Left ventricle myocardium inferior (tissue), 1 donor: ENCODE measurements around the gene TOP2A. TPM values are rescaled to one million over a fixed set of nuclear protein-coding genes. Genes with fewer than 3 reads are reported as not detected.
"Not testable (repeated sequence)": the region's sequence is repeated elsewhere in the genome, so short reads cannot be mapped to it uniquely, and the experiment has no call there.

ENCODE experiments used
- DNase-seq: peaks from one replicate; pipeline ENCODE4 v3.0.0-alpha.2; 2020
- H3K27ac ChIP-seq: fragments of 200-600 bp; replicated peaks from 2 replicates; pipeline ENCODE4 v1.8.0; 2021
- H3K27me3 ChIP-seq: fragments of 200-600 bp; 2 replicates; pipeline ENCODE4 v1.8.0; 2021; ENCODE audit warnings: low read depth
- H3K36me3 ChIP-seq: fragments of 200-600 bp; 2 replicates; pipeline ENCODE4 v1.8.0; 2021
- H3K4me1 ChIP-seq: fragments of 200-600 bp; 2 replicates; pipeline ENCODE4 v1.8.0; 2021
- H3K4me3 ChIP-seq: fragments of 200-600 bp; 2 replicates; pipeline ENCODE4 v1.8.0; 2021; ENCODE audit warnings: mild to moderate bottlenecking, moderate library complexity
- H3K9me3 ChIP-seq: fragments of 200-600 bp; replicated peaks from 2 replicates; pipeline ENCODE4 v1.8.0; 2021
- CTCF ChIP-seq: fragments of 200-600 bp; IDR thresholded peaks from 2 replicates; pipeline ENCODE4 v1.8.0; 2021; ENCODE audit warnings: antibody characterized with exemption, mild to moderate bottlenecking, borderline replicate concordance
- intact Hi-C: fragments of 100-400 bp; cut with micrococcal nuclease; formaldehyde crosslinking; loops from one replicate; pipeline ENCODE4 v1.11.0; 2022
- total RNA-seq: library from RNA; stranded (reverse); fragmentation: NEBNext Ultra II Directional; extraction: Animal tissue kit (Norgen Biotek cat#: 25700); gene quantifications from one replicate; pipeline ENCODE4 v1.2.1, GENCODE V29; 2021
- donor health status: DM: no; HTN: yes; CAD: no; lungs with severe emphysema.

The TOP2A gene
- total RNA-seq, 1 donor from 2014 or later = 2.1 TPM

DNA sequence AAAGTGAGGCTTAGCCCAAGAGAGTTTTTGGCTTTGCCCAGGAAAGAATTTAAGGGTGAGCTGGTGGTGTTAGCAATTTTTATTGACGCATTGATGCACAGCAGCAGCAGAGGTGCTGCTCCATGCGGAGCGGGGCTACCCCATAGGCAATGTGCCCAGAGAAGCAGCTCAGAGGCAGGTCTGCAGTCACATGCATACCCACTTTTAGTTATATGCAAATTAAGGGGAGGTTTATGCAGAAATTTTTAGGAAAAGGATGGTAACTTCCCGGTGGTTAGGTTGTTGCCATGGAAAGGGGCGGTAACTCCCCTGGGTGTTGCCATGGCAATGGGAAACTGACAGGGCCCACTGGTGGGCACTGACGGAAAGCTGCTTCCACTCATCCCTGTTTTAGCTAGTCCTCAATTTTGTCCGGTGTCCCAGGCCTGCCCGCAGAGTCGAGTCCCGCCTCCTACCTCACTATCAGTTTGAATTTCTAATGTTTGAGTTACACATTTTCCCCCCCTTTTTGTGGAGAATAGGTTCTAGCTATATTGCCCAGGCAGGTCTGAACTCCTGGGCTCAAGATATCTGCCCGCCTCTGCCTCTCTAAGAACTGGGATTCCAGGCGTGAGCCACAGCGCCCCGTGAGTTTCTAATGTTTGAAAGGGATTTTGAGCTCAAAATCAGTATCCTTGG, 42.7 kb downstream of the TOP2A start:
- no peaks in the 10 kb centered on the region for H3K36me3 ChIP-seq
- H3K4me3 ChIP-seq = no peak overlapping the region
- intact Hi-C loops = no loop called here
- no peak for TF ChIP-seq CTCF
- no peak for DNase-seq
- no peaks in the 10 kb centered on the region for H3K9me3 ChIP-seq
- peaks cover 13% of the 10 kb centered on the region for H3K27me3 ChIP-seq
- no peaks in the 10 kb centered on the region for H3K4me1 ChIP-seq
- no peak overlapping the region for H3K27ac ChIP-seq

- Histone ChIP-seq H3K4me3 (no peak overlapping the region), H3K36me3 (no peaks in the 10 kb centered on the region), H3K9me3 (no peaks in the 10 kb centered on the region), H3K27me3 (peaks cover 11% of the 10 kb centered on the region), H3K27ac (no peak overlapping the region), H3K4me1 (no peaks in the 10 kb centered on the region)
- no peak for DNase-seq
- intact Hi-C loops = no loop called here
- no peak for TF ChIP-seq CTCF
Observed at GRCh38 chr17:40373999-40374398, 43.7 kb downstream of the TOP2A start.

- no peak for DNase-seq
- Histone ChIP-seq H3K27ac (no peak overlapping the region), H3K4me3 (no peak overlapping the region), H3K9me3 (no peaks in the 10 kb centered on the region), H3K4me1 (no peaks in the 10 kb centered on the region), H3K36me3 (no peaks in the 10 kb centered on the region), H3K27me3 (peaks cover 11% of the 10 kb centered on the region)
- intact Hi-C loops = no loop called here
- no peak for TF ChIP-seq CTCF
Observed at GRCh38 chr17:40373324-40373723, 44.4 kb downstream of the TOP2A start.

DNA sequence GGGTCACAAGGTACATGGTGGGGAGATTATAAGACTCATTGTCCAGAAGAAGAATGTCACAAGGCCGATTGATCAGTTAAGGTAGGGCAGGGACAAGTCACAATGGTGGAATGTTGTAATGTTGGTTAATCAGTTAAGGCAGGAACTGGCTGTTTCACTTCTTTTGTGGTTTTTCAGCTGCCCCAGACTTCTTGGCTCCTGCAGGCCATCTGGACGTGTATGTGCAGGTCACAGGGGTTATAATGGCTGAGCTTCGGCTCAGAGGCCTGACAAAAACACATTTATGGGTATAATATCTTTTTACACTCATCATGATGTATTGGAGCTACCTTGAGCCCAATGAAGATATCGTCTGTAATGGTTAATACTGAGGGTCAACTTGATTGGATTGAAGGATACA, 45.1 kb downstream of the TOP2A start:
- H3K9me3 ChIP-seq, intact Hi-C loops, DNase-seq, H3K27ac ChIP-seq, H3K4me3 ChIP-seq, H3K36me3 ChIP-seq, H3K4me1 ChIP-seq: not testable (repeated sequence)
- H3K27me3 ChIP-seq = peaks cover 11% of the 10 kb centered on the region

- intact Hi-C loops = no loop called here
- no peaks in the 10 kb centered on the region for H3K9me3 ChIP-seq
- H3K4me1 ChIP-seq = no peaks in the 10 kb centered on the region
- H3K36me3 ChIP-seq = no peaks in the 10 kb centered on the region
- no peak for TF ChIP-seq CTCF
- H3K27ac ChIP-seq = no peak overlapping the region
- H3K4me3 ChIP-seq = no peak overlapping the region
- DNase-seq = no peak
- peaks cover 11% of the 10 kb centered on the region for H3K27me3 ChIP-seq
Observed at GRCh38 chr17:40372031-40372430, 45.7 kb downstream of the TOP2A start.

DNA sequence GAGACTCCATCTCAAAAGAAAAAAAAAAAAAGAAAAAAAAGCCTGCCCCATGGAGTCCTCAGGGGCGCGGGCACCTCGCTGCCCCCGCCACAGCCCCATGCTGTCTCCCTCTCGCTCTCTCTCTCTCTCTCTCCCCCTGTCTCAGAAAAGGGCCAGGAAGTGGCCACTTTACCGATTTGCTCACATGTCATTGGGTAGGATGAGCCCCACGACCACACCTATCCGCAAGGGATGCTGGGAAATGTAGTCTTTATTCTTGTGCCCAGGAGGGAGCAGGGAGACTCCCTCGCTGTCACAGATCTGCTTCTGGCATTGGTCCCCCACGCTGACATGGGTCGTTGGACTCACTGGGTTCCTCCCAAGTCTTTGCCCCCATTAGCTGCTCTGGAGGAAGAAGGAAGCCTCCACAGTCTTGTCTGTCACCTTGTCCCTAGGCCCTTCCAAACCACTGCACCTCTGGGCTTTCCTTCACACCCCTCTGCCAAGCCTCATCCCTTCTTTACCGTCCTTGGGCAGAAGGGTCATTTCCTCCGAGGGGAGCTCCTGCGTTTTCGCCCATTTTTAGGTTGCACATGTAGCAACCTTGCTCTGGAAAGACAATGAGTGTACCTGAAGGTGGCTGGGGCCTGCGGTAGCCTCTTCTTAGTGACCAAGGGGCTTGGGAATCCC, 46.3 kb downstream of the TOP2A start:
- DNase-seq = no peak
- no peak for TF ChIP-seq CTCF
- peaks cover 11% of the 10 kb centered on the region for H3K27me3 ChIP-seq
- H3K9me3 ChIP-seq = no peaks in the 10 kb centered on the region
- H3K36me3 ChIP-seq = no peaks in the 10 kb centered on the region
- intact Hi-C loops = no loop called here
- no peaks in the 10 kb centered on the region for H3K4me1 ChIP-seq
- H3K4me3 ChIP-seq = no peak overlapping the region
- H3K27ac ChIP-seq = no peak overlapping the region
